ENCODE measurements around the gene MGA.

DNA sequence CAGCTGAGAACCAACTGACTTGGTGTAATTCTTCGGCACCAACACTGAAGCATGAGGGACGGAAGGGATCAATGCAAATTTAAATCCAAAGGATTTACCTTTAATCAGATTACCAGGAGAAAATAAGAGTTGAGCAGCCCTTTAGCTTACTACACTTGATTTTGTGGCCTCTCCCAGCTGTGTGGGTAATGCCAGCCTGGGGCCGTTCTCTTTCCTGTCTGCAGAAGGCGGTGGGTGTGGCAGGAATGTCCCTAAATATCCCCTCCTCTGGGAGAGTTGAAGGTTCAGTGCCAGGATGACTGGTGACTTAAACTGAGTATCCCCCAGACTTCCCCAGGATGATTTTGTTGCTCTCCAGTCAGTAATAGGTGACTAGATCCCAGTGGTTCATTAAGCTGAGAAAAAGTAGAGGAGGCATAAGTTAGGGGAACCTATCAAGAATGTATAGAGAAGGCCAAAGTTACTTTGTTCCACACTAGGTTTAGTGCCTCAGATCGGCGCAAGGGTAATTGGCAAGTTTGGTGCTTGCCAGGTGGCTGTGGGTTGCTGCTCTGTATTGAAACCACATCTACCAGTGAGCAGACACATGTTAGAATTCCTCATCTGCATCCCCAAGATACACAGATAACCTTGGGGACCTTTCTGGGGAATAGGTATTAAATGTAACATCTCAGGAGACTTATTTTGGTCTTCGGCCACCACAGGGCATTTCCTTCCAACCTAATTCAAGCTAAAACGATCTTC, 137.2 kb downstream of the MGA start:
- TF ChIP-seq, protein P1, sequence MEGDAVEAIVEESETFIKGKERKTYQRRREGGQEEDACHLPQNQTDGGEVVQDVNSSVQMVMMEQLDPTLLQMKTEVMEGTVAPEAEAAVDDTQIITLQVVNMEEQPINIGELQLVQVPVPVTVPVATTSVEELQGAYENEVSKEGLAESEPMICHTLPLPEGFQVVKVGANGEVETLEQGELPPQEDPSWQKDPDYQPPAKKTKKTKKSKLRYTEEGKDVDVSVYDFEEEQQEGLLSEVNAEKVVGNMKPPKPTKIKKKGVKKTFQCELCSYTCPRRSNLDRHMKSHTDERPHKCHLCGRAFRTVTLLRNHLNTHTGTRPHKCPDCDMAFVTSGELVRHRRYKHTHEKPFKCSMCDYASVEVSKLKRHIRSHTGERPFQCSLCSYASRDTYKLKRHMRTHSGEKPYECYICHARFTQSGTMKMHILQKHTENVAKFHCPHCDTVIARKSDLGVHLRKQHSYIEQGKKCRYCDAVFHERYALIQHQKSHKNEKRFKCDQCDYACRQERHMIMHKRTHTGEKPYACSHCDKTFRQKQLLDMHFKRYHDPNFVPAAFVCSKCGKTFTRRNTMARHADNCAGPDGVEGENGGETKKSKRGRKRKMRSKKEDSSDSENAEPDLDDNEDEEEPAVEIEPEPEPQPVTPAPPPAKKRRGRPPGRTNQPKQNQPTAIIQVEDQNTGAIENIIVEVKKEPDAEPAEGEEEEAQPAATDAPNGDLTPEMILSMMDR (conservative IDR thresholded peaks at IDR 0.05), result no peak
- TF ChIP-seq EZH2 (IDR thresholded peaks at IDR 0.05; ENCODE audit: low read depth), result no peak
